Heart right ventricle (tissue), 16 donors: Measurements from ENCODE around the gene DIPK1A. TPM values are rescaled to one million over a fixed set of nuclear protein-coding genes. Genes with fewer than 3 reads are reported as not detected.

Experiments
- ATAC-seq, 8 donors: fragments of 200-7000 bp; cut with Tn5 transposase; one replicate each; pipeline ENCODE4 v1.9.1; 2020; ENCODE audit warnings: mild to moderate bottlenecking in 8 of 8, moderate library complexity in 8 of 8, moderate number of reproducible peaks in 1 of 8
- DNase-seq, 2 donors: peaks; one replicate each; pipeline ENCODE4 v3.0.0-alpha.2; 2020
- H3K27ac ChIP-seq, 10 donors: fragments of 200-600 bp; sonication (generic) in 2 of 10; one replicate each; pipeline versions ENCODE4 v1.5.0 to v1.8.0; 2020 to 2022; ENCODE audit warnings: mild to moderate bottlenecking in 3 of 10
- H3K27me3 ChIP-seq, 7 donors: fragments of 200-600 bp; one replicate each; pipeline ENCODE4 v1.8.0; 2021 to 2022; ENCODE audit warnings: mild to moderate bottlenecking in 2 of 7
- H3K36me3 ChIP-seq, 9 donors: fragments of 200-600 bp; sonication (generic) in 1 of 9; one replicate each; pipeline versions ENCODE4 v1.5.0 to v1.8.0; 2020 to 2022; ENCODE audit warnings: mild to moderate bottlenecking in 2 of 9
- H3K4me1 ChIP-seq, 9 donors: fragments of 200-600 bp; sonication (generic) in 1 of 9; one replicate each; pipeline versions ENCODE4 v1.5.0 to v1.8.0; 2020 to 2022; ENCODE audit warnings: mild to moderate bottlenecking in 4 of 9
- H3K4me3 ChIP-seq, 10 donors: fragments of 200-600 bp; sonication (generic) in 2 of 10; one replicate each; pipeline versions ENCODE4 v1.5.0 to v1.8.0; 2020 to 2022; ENCODE audit warnings: mild to moderate bottlenecking in 7 of 10, moderate library complexity in 2 of 10
- H3K9me3 ChIP-seq, 11 donors: fragments of 200-600 bp in 10 of 11; sonication (generic) in 2 of 11; one replicate each; pipeline versions ENCODE4 v1.5.0 to v1.8.0; 2013 to 2022; ENCODE audit warnings: mild to moderate bottlenecking in 2 of 11, control low read depth in 1 of 11, moderate library complexity in 1 of 11
- CTCF ChIP-seq, 9 donors: fragments of 200-600 bp; sonication (generic) in 2 of 9; IDR thresholded peaks; one replicate each; pipeline versions ENCODE4 v1.5.0 to v1.8.0; 2021 to 2022; ENCODE audit warnings: antibody characterized with exemption in 9 of 9, mild to moderate bottlenecking in 5 of 9, moderate library complexity in 1 of 9
- WGBS, 2 donors: extraction: QIAGEN DNeasy Blood & Tissue Kit; methylation state at CpG; one replicate each; pipeline ENCODE4 v1.1.7; 2013; ENCODE audit warnings: inconsistent platforms in 1 of 2; 5-methylcytosine and 5-hydroxymethylcytosine counted together
- intact Hi-C, 10 donors: fragments of 100-400 bp; cut with DNase I; formaldehyde crosslinking; loops; one replicate each; pipeline versions ENCODE4 v1.11.1 to v1.14.2; 2022
- polyA plus RNA-seq, 2 donors: library from polyadenylated mRNA; stranded (reverse); fragments of 200-250 nt; gene quantifications; one replicate each; pipeline ENCODE4 v1.2.3, GENCODE V29; 2013
- total RNA-seq, 10 donors: library from RNA; stranded (reverse); fragmentation: NEBNext Ultra II Directional in 3 of 10; extraction: Animal tissue kit (Norgen Biotek cat#: 25700) in 3 of 10; gene quantifications; one replicate each; pipeline versions ENCODE4 v1.2.1 to v1.2.4, GENCODE V29; 2021 to 2023
- donor health status: Arrhythmogenic right ventricular cardiomyopathy.
- donor health status: ischemic (EF 13 %, LVEDD 7.1; RV severe dilation, severe dysfunction).
- donor health status: healthy with polysubstance abuse.
- donor health status: DM: no; HTN: yes; CAD: no.
- donor health status: DM: no; HTN: no; CAD: no.
- donor health status: ischemic (EF 25% LVEDD 6.9; RV normal size, moderate dysfunction).
- donor health status: ischemic (EF 25% LVEDD 5.7; RV mildly dilated, moderate dysfunction).
- donor health status: healthy.
- donor health status: DM: yes; HTN: yes; CAD: no.
- donor health status: Ischemic cardiomyopathy.
- donor health status: ischemic (EF 35%, LVEDD 5.7; RV mildly dilated, moderate dysfunction).
- donor health status: nonischemic (EF 11% LVEDD 7.7; RV severe dilation, severe dysfunction).
- donor health status: DM: yes; HTN: yes; CAD: no.
- donor health status: PGD.
- donor health status: ischemic (EF 29% LVEDD 5.4; RV normal size, mild dysfunction).
- donor health status: nonischemic (EF 23%, LVEDD 6.1; RV moderate dilation, normal function).

The DIPK1A gene
- total and polyA plus RNA-seq, 12 donors = 3.4 to 8.5 (median 6.3) TPM

DNA sequence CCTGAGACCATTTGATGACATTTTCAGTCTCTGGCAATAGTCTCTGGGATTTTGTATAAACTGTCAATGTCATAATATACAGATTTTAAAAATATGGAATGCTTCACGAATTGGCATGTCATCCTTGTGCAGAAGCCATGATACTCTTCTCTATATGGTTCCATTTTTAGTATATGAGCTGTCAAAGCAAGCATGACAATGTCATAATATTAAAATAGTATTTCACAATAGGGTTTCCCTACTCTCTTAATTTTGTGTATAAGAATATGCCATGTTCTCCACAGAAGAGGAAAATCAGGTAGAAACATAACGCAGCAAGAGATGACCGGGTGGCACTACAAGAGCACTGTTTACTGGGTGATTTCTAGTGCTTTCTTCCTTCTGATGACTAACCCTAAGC lies 8.3 kb upstream of the DIPK1A start:
- no peak for ATAC-seq
- DNase-seq = no peak
- WGBS, 2 donors = 85 to 90% methylated on average over 3 of the region's 3 CpGs
- H3K36me3 ChIP-seq = no peaks in the 10 kb centered on the region
- H3K27ac ChIP-seq = no peak overlapping the region
- intact Hi-C loops = loop anchor here in 2 of 10 donors (10.0 kb wide), 1 partner anchor 115 kb away; no protein-coding TSS in a partner anchor
- no peaks in the 10 kb centered on the region for H3K9me3 ChIP-seq
- H3K27me3 ChIP-seq = no peaks in the 10 kb centered on the region
- H3K4me1 ChIP-seq = peaks cover 0 to 30% (median 18%) of the 10 kb centered on the region in 9 donors
- no peak for TF ChIP-seq CTCF (IDR thresholded peaks at IDR 0.05)
- H3K4me3 ChIP-seq = no peak overlapping the region

DNA sequence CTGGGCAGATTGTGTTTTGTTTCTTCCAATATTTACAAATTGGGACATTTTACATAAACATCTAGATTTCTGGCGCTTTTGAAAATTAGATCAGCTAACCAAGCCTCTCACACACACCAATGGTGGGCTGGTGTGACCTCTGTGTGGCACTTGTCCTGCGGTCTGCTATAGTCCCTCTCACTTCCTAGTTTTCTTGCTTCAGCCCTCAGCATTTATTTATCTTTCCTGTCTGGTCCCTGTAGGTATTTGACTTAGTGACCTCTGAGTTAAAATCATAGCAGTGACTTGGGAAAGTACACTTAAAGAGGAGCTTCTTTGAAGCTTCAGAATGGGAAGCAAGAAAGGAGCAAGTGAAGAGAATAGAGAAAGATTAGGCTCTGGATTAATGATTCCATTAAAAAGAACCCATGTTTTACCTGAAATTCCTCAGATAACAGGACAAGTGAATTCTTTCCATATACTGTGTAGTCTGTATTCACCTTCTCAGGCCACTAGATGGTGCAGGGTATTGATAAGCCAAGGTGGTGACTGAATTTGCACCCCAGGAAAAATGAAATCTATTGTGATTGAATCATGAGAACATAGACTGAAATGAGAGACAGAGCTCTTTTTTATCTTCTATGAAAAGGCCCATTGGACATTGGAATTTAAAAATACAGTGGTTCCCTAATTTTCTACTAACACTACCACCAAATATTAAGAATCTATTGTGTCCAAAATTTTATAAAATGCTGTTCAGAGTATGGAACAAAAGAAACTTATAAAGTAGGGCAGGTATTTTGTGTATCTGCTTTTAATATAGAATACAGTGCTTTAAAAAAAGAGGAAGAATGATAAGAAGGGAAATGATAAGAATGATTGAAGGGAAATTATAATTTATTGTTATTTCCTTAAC lies 7.1 kb upstream of the DIPK1A start:
- Histone ChIP-seq H3K36me3 (no peaks in the 10 kb centered on the region), H3K4me3 (no peak overlapping the region), H3K27me3 (no peaks in the 10 kb centered on the region), H3K27ac (no peak overlapping the region), H3K4me1 (peaks cover 0 to 25% (median 17%) of the 10 kb centered on the region in 9 donors), H3K9me3 (no peaks in the 10 kb centered on the region)
- DNase-seq (no peak), ATAC-seq (no peak)
- intact Hi-C loops = loop anchor here in 2 of 10 donors (10.0 kb wide), 1 partner anchor 114 kb away; no protein-coding TSS in a partner anchor
- 61 to 62% methylated on average over 2 of the region's 2 CpGs for WGBS, 2 donors
- peak in 8 of 9 donors; percentile 13 to 56 (median 39) for TF ChIP-seq CTCF (IDR thresholded peaks at IDR 0.05)

- Histone ChIP-seq H3K36me3 (no peaks in the 10 kb centered on the region), H3K4me1 (peaks cover 0 to 32% (median 8%) of the 10 kb centered on the region in 9 donors), H3K4me3 (no peak overlapping the region), H3K9me3 (no peaks in the 10 kb centered on the region), H3K27ac (no peak overlapping the region), H3K27me3 (peaks cover 0 to 4% (median 0%) of the 10 kb centered on the region in 7 donors)
- 58 to 60% methylated on average over 3 of the region's 3 CpGs for WGBS, 2 donors
- intact Hi-C loops = loop anchor here in 6 of 10 donors (5.0 to 10.0 kb wide), 3 partner anchors 32 to 110 kb away; no protein-coding TSS in a partner anchor
- no peak for DNase-seq
- ATAC-seq = no peak
- TF ChIP-seq CTCF (IDR thresholded peaks at IDR 0.05) = no peak
Measured at GRCh38 chr1:92964998-92965397, 3.7 kb upstream of the DIPK1A start.

DNA sequence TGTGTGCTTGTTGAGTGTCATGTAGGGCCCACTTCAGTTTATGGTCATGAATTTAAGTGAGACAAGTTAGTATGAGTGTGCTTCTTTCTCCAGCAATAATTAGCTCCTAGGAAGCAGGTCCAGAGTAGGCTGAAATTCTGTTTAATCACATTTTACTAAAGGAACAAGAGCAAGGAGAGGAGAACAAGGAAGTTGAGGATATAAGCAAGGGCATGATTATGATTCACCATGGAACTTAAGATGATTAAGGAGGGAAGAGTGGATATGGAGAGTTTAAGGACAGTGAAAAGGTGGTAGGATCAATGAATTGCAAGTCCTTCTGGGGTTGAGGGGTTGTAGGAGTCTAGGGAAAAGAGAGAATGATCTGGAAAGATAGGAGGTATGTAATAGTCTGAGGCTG lies 3.1 kb upstream of the DIPK1A start:
- H3K27me3 ChIP-seq = peaks cover 0 to 4% (median 0%) of the 10 kb centered on the region in 7 donors
- H3K4me1 ChIP-seq = peaks cover 0 to 36% (median 8%) of the 10 kb centered on the region in 9 donors
- DNase-seq (no peak), ATAC-seq (no peak)
- intact Hi-C loops = loop anchor here in 6 of 10 donors (5.0 to 10.0 kb wide), 3 partner anchors 33 to 110 kb away; no protein-coding TSS in a partner anchor
- no peaks in the 10 kb centered on the region for H3K36me3 ChIP-seq
- no peaks in the 10 kb centered on the region for H3K9me3 ChIP-seq
- no peak overlapping the region for H3K27ac ChIP-seq
- H3K4me3 ChIP-seq = no peak overlapping the region
- no peak for TF ChIP-seq CTCF (IDR thresholded peaks at IDR 0.05)
